Activated T-helper 1 cell treated with anti-CD3 and anti-CD28 coated beads, Interleukin-12 subunit alpha, Interleukin-12 subunit beta, Interleukin-2, Interleukin-4 antibody, amounts not matched to agents 30 ng/mL and 10 ng/mL and 1 ng/mL, durations not matched to agents 14 hours and 24 hours and 36 hours (primary cell): ENCODE data around the gene MTSS2. TPM values are rescaled to one million over a fixed set of nuclear protein-coding genes. Genes with fewer than 3 reads are reported as not detected.

Experiments
- DNase-seq: peaks from one replicate; pipeline ENCODE4 v3.0.0; 2021; ENCODE audit warnings: low spot score
- H3K27ac Mint-ChIP-seq: one replicate; pipeline ENCODE4 v1.8.0; 2021; ENCODE audit warnings: mild to moderate bottlenecking, mixed read lengths
- H3K27me3 Mint-ChIP-seq: one replicate; pipeline ENCODE4 v1.8.0; 2022; ENCODE audit warnings: mild to moderate bottlenecking, moderate library complexity, mixed read lengths; ENCODE audit not compliant: insufficient read depth
- H3K36me3 Mint-ChIP-seq: one replicate; pipeline ENCODE4 v1.8.0; 2021; ENCODE audit warnings: low read depth, mixed read lengths
- H3K4me1 Mint-ChIP-seq: one replicate; pipeline ENCODE4 v1.8.0; 2021; ENCODE audit warnings: low read depth, mixed read lengths
- H3K4me3 Mint-ChIP-seq: one replicate; pipeline ENCODE4 v1.8.0; 2021; ENCODE audit warnings: mild to moderate bottlenecking, moderate library complexity, mixed read lengths
- H3K9me3 Mint-ChIP-seq: one replicate; pipeline ENCODE4 v1.8.0; 2021; ENCODE audit warnings: mixed read lengths
- intact Hi-C: fragments of 100-400 bp; cut with micrococcal nuclease; formaldehyde crosslinking; loops from one replicate; pipeline ENCODE4 v1.15.1; 2024
- total RNA-seq: library from RNA; stranded (reverse); gene quantifications from 2 replicates; pipeline ENCODE4 v1.2.3, GENCODE V29; 2022

Gene MTSS2
- total RNA-seq, 1 donor from 2014 or later: 2.0 TPM

- no peak overlapping the region for H3K27ac Mint-ChIP-seq
- intact Hi-C loops: no loop called here
- DNase-seq: no peak
- H3K4me1 Mint-ChIP-seq: no peaks in the 10 kb centered on the region
- no peaks in the 10 kb centered on the region for H3K9me3 Mint-ChIP-seq
- no peak overlapping the region for H3K4me3 Mint-ChIP-seq
- peaks cover 25% of the 10 kb centered on the region for H3K27me3 Mint-ChIP-seq
- no peaks in the 10 kb centered on the region for H3K36me3 Mint-ChIP-seq
Observed at GRCh38 chr16:70684146-70685060, 1.4 kb downstream of the MTSS2 start.

GRCh38 chr16:70683146-70683944, 2.5 kb downstream of the MTSS2 start:
- intact Hi-C loops: no loop called here

GRCh38 chr16:70682239-70683145, 3.4 kb downstream of the MTSS2 start:
- no peaks in the 10 kb centered on the region for H3K36me3 Mint-ChIP-seq
- peaks cover 24% of the 10 kb centered on the region for H3K27me3 Mint-ChIP-seq
- no peak overlapping the region for H3K4me3 Mint-ChIP-seq
- DNase-seq: no peak
- peaks cover 5% of the 10 kb centered on the region for H3K4me1 Mint-ChIP-seq
- intact Hi-C loops: no loop called here
- no peak overlapping the region for H3K27ac Mint-ChIP-seq
- no peaks in the 10 kb centered on the region for H3K9me3 Mint-ChIP-seq

More at GRCh38 chr16:70683146-70683944, 2.5 kb downstream of the MTSS2 start:
- peaks cover 25% of the 10 kb centered on the region for H3K27me3 Mint-ChIP-seq
- no peak overlapping the region for H3K27ac Mint-ChIP-seq
- H3K4me1 Mint-ChIP-seq: peaks cover 5% of the 10 kb centered on the region
- H3K4me3 Mint-ChIP-seq: no peak overlapping the region
- no peaks in the 10 kb centered on the region for H3K9me3 Mint-ChIP-seq
- no peaks in the 10 kb centered on the region for H3K36me3 Mint-ChIP-seq
- DNase-seq: no peak

- H3K36me3 Mint-ChIP-seq: no peaks in the 10 kb centered on the region
- peaks cover 5% of the 10 kb centered on the region for H3K4me1 Mint-ChIP-seq
- no peak overlapping the region for H3K27ac Mint-ChIP-seq
- intact Hi-C loops: no loop called here
- no peak overlapping the region for H3K4me3 Mint-ChIP-seq
- H3K27me3 Mint-ChIP-seq: peaks cover 20% of the 10 kb centered on the region
- DNase-seq: no peak
- H3K9me3 Mint-ChIP-seq: no peaks in the 10 kb centered on the region
Observed at GRCh38 chr16:70681382-70682238, 4.2 kb downstream of the MTSS2 start.

- DNase-seq: no peak
- Mint-ChIP-seq H3K9me3 (no peaks in the 10 kb centered on the region), H3K27me3 (peaks cover 15% of the 10 kb centered on the region), H3K4me3 (no peak overlapping the region), H3K27ac (no peak overlapping the region), H3K4me1 (peaks cover 5% of the 10 kb centered on the region), H3K36me3 (peaks cover 2% of the 10 kb centered on the region)
- intact Hi-C loops: loop anchor here (1.0 kb wide), 1 partner anchor 91 kb away; no protein-coding TSS in a partner anchor
Observed at GRCh38 chr16:70680495-70681381, 5.1 kb downstream of the MTSS2 start.

GRCh38 chr16:70679671-70680494, 6.0 kb downstream of the MTSS2 start:
- Mint-ChIP-seq H3K4me1 (peaks cover 5% of the 10 kb centered on the region), H3K4me3 (no peak overlapping the region), H3K36me3 (peaks cover 2% of the 10 kb centered on the region), H3K27me3 (peaks cover 11% of the 10 kb centered on the region), H3K27ac (no peak overlapping the region), H3K9me3 (no peaks in the 10 kb centered on the region)
- intact Hi-C loops: loop anchor here (1.0 kb wide), 1 partner anchor 91 kb away; no protein-coding TSS in a partner anchor
- DNase-seq: no peak

GRCh38 chr16:70678898-70679670, 6.8 kb downstream of the MTSS2 start:
- intact Hi-C loops: no loop called here
- peaks cover 5% of the 10 kb centered on the region for H3K4me1 Mint-ChIP-seq
- DNase-seq: no peak
- no peaks in the 10 kb centered on the region for H3K9me3 Mint-ChIP-seq
- peaks cover 2% of the 10 kb centered on the region for H3K36me3 Mint-ChIP-seq
- no peak overlapping the region for H3K27ac Mint-ChIP-seq
- H3K4me3 Mint-ChIP-seq: no peak overlapping the region
- H3K27me3 Mint-ChIP-seq: peaks cover 8% of the 10 kb centered on the region

GRCh38 chr16:70678121-70678897, 7.5 kb downstream of the MTSS2 start:
- Mint-ChIP-seq H3K27ac (no peak overlapping the region), H3K4me1 (peaks cover 5% of the 10 kb centered on the region), H3K36me3 (peaks cover 2% of the 10 kb centered on the region), H3K27me3 (peaks cover 4% of the 10 kb centered on the region), H3K9me3 (no peaks in the 10 kb centered on the region), H3K4me3 (no peak overlapping the region)
- intact Hi-C loops: no loop called here
- no peak for DNase-seq

- Mint-ChIP-seq H3K4me1 (peaks cover 5% of the 10 kb centered on the region), H3K27me3 (peaks cover 3% of the 10 kb centered on the region), H3K9me3 (no peaks in the 10 kb centered on the region), H3K27ac (no peak overlapping the region), H3K36me3 (peaks cover 2% of the 10 kb centered on the region), H3K4me3 (no peak overlapping the region)
- DNase-seq: no peak
- intact Hi-C loops: no loop called here
Observed at GRCh38 chr16:70677499-70678120, 8.2 kb downstream of the MTSS2 start.
